Body of pancreas (tissue), 4 donors: Measurements from ENCODE around the gene MLKL. TPM values are rescaled to one million over a fixed set of nuclear protein-coding genes. Genes with fewer than 3 reads are reported as not detected.
A peak's percentile ranks its signal among the peaks of the same experiment; 100 is the strongest.

Experiments
- ATAC-seq: fragments of 150-250 bp; one replicate; pipeline ENCODE4 v1.9.1; 2016
- DNase-seq, 4 donors: peaks; one replicate each; pipeline ENCODE4 v3.0.0-alpha.2; 2019
- H3K27ac ChIP-seq, 4 donors: fragments of 200-600 bp; sonication (generic); 1 replicate in 3 of 4; 2 replicates in 1 of 4; pipeline versions ENCODE4 v1.5.1 to v1.6.1; 2016 to 2019; ENCODE audit warnings: mild to moderate bottlenecking in 1 of 4, mixed read lengths in 1 of 4, moderate library complexity in 1 of 4
- H3K27me3 ChIP-seq, 2 donors: fragments of 200-600 bp; sonication (generic); one replicate each; pipeline ENCODE4 v1.6.0; 2016; ENCODE audit warnings: mild to moderate bottlenecking in 1 of 2
- H3K36me3 ChIP-seq, 2 donors: fragments of 200-600 bp; sonication (generic); replicated peaks in 1 of 2; 2 replicates each; pipeline ENCODE4 v1.5.1; 2016; ENCODE audit warnings: low read depth in 2 of 2; ENCODE audit not compliant: insufficient read depth in 1 of 2
- H3K4me1 ChIP-seq: fragments of 200-600 bp; sonication (generic); one replicate; pipeline ENCODE4 v1.6.0; 2016
- H3K4me3 ChIP-seq, 2 donors: fragments of 200-600 bp; sonication (generic); 1 replicate in 1 of 2; 2 replicates in 1 of 2; pipeline ENCODE4 v1.5.1; 2016 to 2019
- H3K9me3 ChIP-seq, 3 donors: fragments of 200-600 bp; sonication (generic); 1 replicate in 2 of 3; 2 replicates in 1 of 3; pipeline ENCODE4 v1.5.1; 2016
- CTCF ChIP-seq, 7 experiments: fragments of 450-650 bp in 4 of 7; fragments of 200-600 bp in 3 of 7; sonication (generic) in 3 of 7; IDR thresholded peaks; one replicate each; pipeline ENCODE4 v1.5.1; 2016 to 2019; ENCODE audit warnings: antibody characterized with exemption in 7 of 7
- POLR2A ChIP-seq, 3 donors: fragments of 450-650 bp; IDR thresholded peaks; one replicate each; pipeline ENCODE4 v1.6.1; 2016; ENCODE audit warnings: antibody characterized with exemption in 3 of 3, mild to moderate bottlenecking in 2 of 3
- WGBS, 2 donors: methylation state at CpG; one replicate each; pipeline ENCODE4 v1.1.5; 2017; 5-methylcytosine and 5-hydroxymethylcytosine counted together
- intact Hi-C: fragments of 100-400 bp; cut with DNase I; formaldehyde crosslinking; loops from one replicate; pipeline ENCODE4 v1.15.1; 2023
- total RNA-seq, 2 donors: library from RNA; depleted of rRNA; stranded (reverse); fragments of >200 nt; gene quantifications; one replicate each; pipeline ENCODE4 v1.1.0, GENCODE V29; 2016

The MLKL gene
- total RNA-seq, 2 donors from 2014 or later, result 10.9 to 16.8 TPM

GRCh38 chr16:74667255-74667700 is 33.4 kb downstream of the MLKL start:
- Histone ChIP-seq H3K27me3 (no peaks in the 10 kb centered on the region), H3K4me1 (peaks cover 16% of the 10 kb centered on the region), H3K4me3 (peak overlapping the region in 1 of 2 donors; percentile 53), H3K9me3 (no peaks in the 10 kb centered on the region), H3K36me3 (peaks cover 0 to 2% of the 10 kb centered on the region in 2 donors), H3K27ac (peak overlapping the region in 1 of 4 donors; percentile 16)
- 0 to 1% methylated on average over 19 to 23 of the region's 23 CpGs for WGBS, 2 donors
- intact Hi-C loops, result no loop called here
- ATAC-seq (no peak), DNase-seq (peak in 2 of 4 donors; percentile 19 to 33)
- TF ChIP-seq POLR2A (IDR thresholded peaks at IDR 0.05) (no peak), CTCF (IDR thresholded peaks at IDR 0.05) (no peak)

DNA sequence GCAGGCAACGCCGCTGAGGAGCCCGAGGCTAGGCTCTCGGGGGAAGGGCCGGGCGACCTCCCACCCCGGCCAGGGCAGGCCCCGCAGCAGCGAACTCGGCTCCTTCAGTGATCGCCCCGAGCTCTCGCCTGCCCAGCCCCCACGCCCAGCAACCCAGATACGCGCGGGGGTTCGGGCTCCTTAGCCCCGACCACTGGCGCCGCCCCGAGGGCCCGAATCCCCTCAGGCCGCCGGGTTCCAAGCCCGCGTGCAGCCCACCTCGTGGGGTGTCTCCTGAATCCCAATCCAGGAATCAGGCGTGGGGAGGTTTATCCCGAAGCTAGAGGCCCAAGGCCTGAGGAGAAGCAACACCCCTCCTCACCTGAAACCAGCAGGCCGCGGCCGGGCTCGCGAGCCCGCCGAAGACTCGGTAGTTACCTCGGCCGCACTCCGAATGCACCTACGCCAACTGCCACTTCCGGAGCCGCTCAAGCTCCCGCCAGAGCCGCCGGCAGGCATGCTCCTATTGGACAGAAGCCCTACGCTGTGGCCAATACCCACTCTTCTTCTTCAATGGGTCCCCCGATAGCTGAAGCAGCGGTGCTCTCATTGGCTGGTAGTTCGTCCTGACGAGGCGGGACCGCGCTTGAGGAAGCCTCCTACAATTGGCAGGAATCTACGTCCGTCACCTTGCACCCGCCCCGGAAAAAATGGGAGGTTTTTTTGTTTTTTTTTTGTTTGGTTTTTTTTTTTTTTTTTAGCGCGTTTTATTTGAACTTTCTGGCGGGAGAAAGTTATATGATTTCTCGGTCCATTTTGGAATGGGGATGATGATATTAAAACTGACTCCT is 34.0 kb downstream of the MLKL start, which contains the start of gene RFWD3:
Gene RFWD3 (minus strand): TSS at position 453 of the 830 bp plus-strand sequence. CDS start 5,428 bp downstream, outside the sequence.
- peaks cover 0 to 2% of the 10 kb centered on the region in 2 donors for H3K36me3 ChIP-seq
- TF ChIP-seq CTCF (IDR thresholded peaks at IDR 0.05), result no peak
- TF ChIP-seq POLR2A (IDR thresholded peaks at IDR 0.05), result peak; percentile 22 to 88 (median 58)
- H3K4me1 ChIP-seq, result peaks cover 16% of the 10 kb centered on the region
- DNase-seq (peak; percentile 97 to 99 (median 98)), ATAC-seq (peak; percentile 100)
- H3K4me3 ChIP-seq, result peak within 1 kb of the TSS; percentile 73 to 98
- WGBS, 2 donors, result 0 to 2% methylated on average over 22 to 63 of the region's 63 CpGs
- no peaks in the 10 kb centered on the region for H3K27me3 ChIP-seq
- H3K27ac ChIP-seq, result peak within 1 kb of the TSS; percentile 28 to 82 (median 52)
- no peaks in the 10 kb centered on the region for H3K9me3 ChIP-seq
- intact Hi-C loops, result no loop called here

- Histone ChIP-seq H3K9me3 (no peaks in the 10 kb centered on the region), H3K4me3 (peak overlapping the region; percentile 73 to 98), H3K4me1 (peaks cover 16% of the 10 kb centered on the region), H3K27me3 (no peaks in the 10 kb centered on the region), H3K27ac (peak overlapping the region in 2 of 4 donors; percentile 73 to 82), H3K36me3 (peaks cover 0 to 2% of the 10 kb centered on the region in 2 donors)
- ATAC-seq (no peak), DNase-seq (no peak)
- WGBS, 2 donors, result 12% methylated on average over 5 to 8 of the region's 8 CpGs
- intact Hi-C loops, result no loop called here
- TF ChIP-seq CTCF (IDR thresholded peaks at IDR 0.05) (no peak), POLR2A (IDR thresholded peaks at IDR 0.05) (no peak)
These were observed 34.6 kb downstream of the MLKL start for GRCh38 chr16:74666010-74666421.

- TF ChIP-seq CTCF (IDR thresholded peaks at IDR 0.05) (no peak), POLR2A (IDR thresholded peaks at IDR 0.05) (no peak)
- H3K27me3 ChIP-seq, result no peaks in the 10 kb centered on the region
- peaks cover 0 to 5% of the 10 kb centered on the region in 2 donors for H3K36me3 ChIP-seq
- intact Hi-C loops, result no loop called here
- DNase-seq (no peak), ATAC-seq (no peak)
- no peak overlapping the region for H3K4me3 ChIP-seq
- H3K27ac ChIP-seq, result no peak overlapping the region
- 86 to 88% methylated on average over 3 to 5 of the region's 5 CpGs for WGBS, 2 donors
- no peaks in the 10 kb centered on the region for H3K9me3 ChIP-seq
- peaks cover 25% of the 10 kb centered on the region for H3K4me1 ChIP-seq
These were observed 39.6 kb downstream of the MLKL start for GRCh38 chr16:74661064-74661463.
